ENCODE data around the gene EPB41. TPM values are rescaled to one million over a fixed set of nuclear protein-coding genes. Genes with fewer than 3 reads are reported as not detected.
"Not testable (repeated sequence)": the region's sequence is repeated elsewhere in the genome, so short reads cannot be mapped to it uniquely, and the experiment has no call there.

The EPB41 gene
- total and polyA plus RNA-seq, 5 experiments from 2014 or later: 84.1 to 328 (median 99.9) TPM

DNA sequence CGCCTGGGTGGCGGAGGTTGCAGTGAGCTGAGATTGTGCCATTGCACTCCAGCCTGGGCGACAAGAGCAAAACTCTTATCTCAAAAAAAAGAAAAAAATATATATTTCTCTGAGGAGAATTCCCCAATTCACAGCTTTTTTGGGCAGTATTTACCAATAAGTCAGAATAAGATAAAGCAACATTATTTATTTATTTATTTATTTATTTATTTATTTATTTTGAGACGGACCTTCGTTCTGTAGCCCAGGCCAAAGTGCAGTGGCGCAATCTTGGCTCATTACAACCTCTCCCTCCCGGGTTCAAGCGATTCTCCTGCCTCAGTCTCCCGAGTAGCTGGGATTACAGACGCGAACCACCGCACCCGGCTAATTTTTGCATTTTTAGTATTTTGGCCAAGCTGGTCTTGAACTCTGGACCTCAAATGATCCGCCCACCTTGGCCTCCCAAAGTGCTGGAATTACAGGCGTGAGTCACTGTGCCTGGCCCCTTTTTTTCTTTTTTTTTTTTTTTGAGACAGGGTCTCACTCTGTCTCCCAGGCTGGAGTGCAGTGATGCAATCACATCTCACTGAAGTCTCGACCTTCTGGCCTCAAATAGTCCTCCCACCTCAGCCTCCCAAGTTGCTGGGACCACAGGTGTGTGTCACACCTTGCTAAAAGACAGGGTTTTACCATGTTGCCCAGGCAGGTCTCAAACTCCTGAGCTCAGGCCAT is 165.7 kb downstream of the EPB41 start:
- not testable (repeated sequence) for ATAC-seq

DNA sequence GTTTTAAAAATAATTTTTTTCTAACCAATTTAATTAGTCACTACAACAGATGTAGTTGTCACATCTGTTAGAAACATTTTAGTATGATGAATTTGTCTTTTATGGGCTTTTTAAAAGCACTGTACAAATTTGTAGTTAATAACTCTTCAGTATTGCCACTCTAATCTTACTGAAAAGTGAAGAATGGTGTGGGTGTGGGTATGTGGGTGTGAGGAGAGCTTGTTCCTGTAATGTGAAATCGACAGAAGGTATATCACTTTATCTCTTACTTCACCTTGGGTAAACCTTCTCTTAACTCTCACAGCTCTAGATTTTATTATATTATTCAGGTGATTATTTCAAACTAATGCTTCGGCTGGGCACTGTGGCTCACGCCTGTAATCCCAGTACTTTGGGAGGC is 166.8 kb downstream of the EPB41 start:
- H3K9me3 Mint-ChIP-seq: no peaks in the 10 kb centered on the region
- H3K36me3 Mint-ChIP-seq: peaks cover 0 to 83% (median 5%) of the 10 kb centered on the region in 3 donors
- POLR2A ChIA-PET: interaction anchor here (0.6 kb wide), 1 partner anchor 8 kb away, joined by 3 read pairs; no protein-coding TSS in a partner anchor
- peak overlapping the region in 1 of 10 donors; percentile 32 for H3K27ac Mint-ChIP-seq
- H3K4me3 Mint-ChIP-seq: no peak overlapping the region
- no peaks in the 10 kb centered on the region for H3K27me3 Mint-ChIP-seq
- no peak for DNase-seq
- H3K4me1 Mint-ChIP-seq: no peaks in the 10 kb centered on the region
- ATAC-seq: no peak

More for the DNA sequence above, 165.7 kb downstream of the EPB41 start:
- not testable (repeated sequence) for H3K4me3 Mint-ChIP-seq, H3K27me3 Mint-ChIP-seq, H3K9me3 Mint-ChIP-seq, H3K4me1 Mint-ChIP-seq, DNase-seq
- Mint-ChIP-seq H3K27ac (peak overlapping the region in 1 of 10 donors; percentile 11), H3K36me3 (peaks cover 0 to 78% (median 10%) of the 10 kb centered on the region in 3 donors)
- POLR2A ChIA-PET: interaction anchor here (0.7 kb wide), 1 partner anchor 1970 kb away, joined by 3 read pairs; no protein-coding TSS in a partner anchor

DNA sequence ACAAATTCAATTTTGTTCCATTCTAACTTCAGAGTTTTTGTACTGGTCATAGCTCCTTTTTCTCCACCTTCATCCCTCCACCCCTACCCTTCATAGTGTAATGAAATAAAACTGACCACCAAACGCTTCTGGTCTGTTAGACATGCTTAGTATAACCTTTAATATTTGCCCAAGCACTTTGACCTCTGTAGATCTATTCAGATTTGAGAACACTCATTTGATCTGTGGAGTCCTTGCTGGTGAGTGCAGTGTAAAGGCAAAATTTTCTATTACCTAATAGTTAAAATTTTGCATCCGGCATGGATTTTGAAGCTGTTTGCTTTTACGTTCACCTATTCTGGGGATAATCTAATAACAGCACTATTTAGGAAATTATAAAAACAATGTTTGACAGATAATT is 168.2 kb downstream of the EPB41 start:
- no peaks in the 10 kb centered on the region for H3K9me3 Mint-ChIP-seq
- H3K27me3 Mint-ChIP-seq: no peaks in the 10 kb centered on the region
- H3K27ac Mint-ChIP-seq: no peak overlapping the region
- H3K4me3 Mint-ChIP-seq: no peak overlapping the region
- POLR2A ChIA-PET: no interaction called here
- DNase-seq (no peak), ATAC-seq (no peak)
- H3K36me3 Mint-ChIP-seq: peaks cover 0 to 82% (median 0%) of the 10 kb centered on the region in 3 donors
- H3K4me1 Mint-ChIP-seq: no peaks in the 10 kb centered on the region

- Mint-ChIP-seq H3K9me3 (no peaks in the 10 kb centered on the region), H3K4me3 (no peak overlapping the region), H3K4me1 (no peaks in the 10 kb centered on the region), H3K27me3 (no peaks in the 10 kb centered on the region), H3K27ac (peak overlapping the region in 1 of 10 donors; percentile 15), H3K36me3 (peaks cover 0 to 82% (median 0%) of the 10 kb centered on the region in 3 donors)
- DNase-seq: no peak
- POLR2A ChIA-PET: no interaction called here
- no peak for ATAC-seq
Observed at GRCh38 chr1:29083317-29084195, 169.2 kb downstream of the EPB41 start.

DNA sequence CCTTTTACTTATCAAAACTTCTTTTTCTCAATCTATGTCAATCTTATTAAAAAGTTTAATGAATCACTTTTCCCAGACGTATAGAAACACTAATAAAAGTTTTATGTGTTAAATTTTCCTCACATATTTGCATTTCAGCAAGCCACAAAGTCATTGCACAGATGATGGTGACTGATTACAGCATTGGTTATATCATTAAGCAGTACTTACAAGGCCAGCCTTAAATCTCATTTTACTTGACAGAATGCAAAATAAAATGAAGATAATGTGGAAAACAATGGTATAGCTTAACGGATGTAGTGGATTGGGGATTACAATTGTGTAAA is 169.8 kb downstream of the EPB41 start:
- Mint-ChIP-seq H3K36me3 (peaks cover 0 to 78% (median 0%) of the 10 kb centered on the region in 3 donors), H3K4me1 (no peaks in the 10 kb centered on the region), H3K9me3 (no peaks in the 10 kb centered on the region), H3K27me3 (no peaks in the 10 kb centered on the region), H3K27ac (peak overlapping the region in 1 of 10 donors; percentile 43), H3K4me3 (no peak overlapping the region)
- DNase-seq: no peak
- POLR2A ChIA-PET: no interaction called here
- no peak for ATAC-seq

- H3K36me3 Mint-ChIP-seq: peaks cover 12 to 85% (median 40%) of the 10 kb centered on the region in 3 donors
- peaks cover 0 to 2% (median 0%) of the 10 kb centered on the region in 9 donors for H3K9me3 Mint-ChIP-seq
- peak overlapping the region in 2 of 10 donors; percentile 14 to 24 for H3K27ac Mint-ChIP-seq
- ATAC-seq: no peak
- no peak for DNase-seq
- no peak overlapping the region for H3K4me3 Mint-ChIP-seq
- H3K27me3 Mint-ChIP-seq: no peaks in the 10 kb centered on the region
- peaks cover 0 to 12% (median 5%) of the 10 kb centered on the region in 4 donors for H3K4me1 Mint-ChIP-seq
- POLR2A ChIA-PET: no interaction called here
Observed at GRCh38 chr1:29090937-29091618, 176.7 kb downstream of the EPB41 start.

- H3K27ac Mint-ChIP-seq, H3K27me3 Mint-ChIP-seq, H3K9me3 Mint-ChIP-seq, ATAC-seq, DNase-seq, POLR2A ChIA-PET: not testable (repeated sequence)
- peaks cover 0 to 14% (median 7%) of the 10 kb centered on the region in 4 donors for H3K4me1 Mint-ChIP-seq
- peaks cover 12 to 87% (median 48%) of the 10 kb centered on the region in 3 donors for H3K36me3 Mint-ChIP-seq
- peak overlapping the region in 1 of 10 donors; percentile 12 for H3K4me3 Mint-ChIP-seq
Observed at GRCh38 chr1:29092704-29093103, 178.3 kb downstream of the EPB41 start.

- H3K9me3 Mint-ChIP-seq: peaks cover 0 to 2% (median 0%) of the 10 kb centered on the region in 9 donors
- no peak overlapping the region for H3K4me3 Mint-ChIP-seq
- no peak for DNase-seq
- peak overlapping the region in 1 of 10 donors; percentile 34 for H3K27ac Mint-ChIP-seq
- peaks cover 0 to 13% (median 7%) of the 10 kb centered on the region in 4 donors for H3K4me1 Mint-ChIP-seq
- ATAC-seq: no peak
- H3K27me3 Mint-ChIP-seq: no peaks in the 10 kb centered on the region
- peaks cover 12 to 91% (median 56%) of the 10 kb centered on the region in 3 donors for H3K36me3 Mint-ChIP-seq
- POLR2A ChIA-PET: no interaction called here
Observed at GRCh38 chr1:29094433-29094832, 180.1 kb downstream of the EPB41 start.

GRCh38 chr1:29094954-29095353 is 180.6 kb downstream of the EPB41 start:
- Mint-ChIP-seq H3K36me3 (peaks cover 13 to 91% (median 56%) of the 10 kb centered on the region in 3 donors), H3K4me1 (peaks cover 0 to 13% (median 6%) of the 10 kb centered on the region in 4 donors), H3K27me3 (no peaks in the 10 kb centered on the region), H3K4me3 (no peak overlapping the region), H3K27ac (peak overlapping the region in 1 of 10 donors; percentile 31), H3K9me3 (peaks cover 0 to 2% (median 0%) of the 10 kb centered on the region in 9 donors)
- ATAC-seq (no peak), DNase-seq (no peak)
- POLR2A ChIA-PET: no interaction called here

- no peaks in the 10 kb centered on the region for H3K27me3 Mint-ChIP-seq
- no peak overlapping the region for H3K4me3 Mint-ChIP-seq
- peak overlapping the region in 4 of 10 donors; percentile 7 to 76 (median 35) for H3K27ac Mint-ChIP-seq
- peaks cover 0 to 7% (median 4%) of the 10 kb centered on the region in 4 donors for H3K4me1 Mint-ChIP-seq
- ATAC-seq (no peak), DNase-seq (no peak)
- peaks cover 13 to 88% (median 53%) of the 10 kb centered on the region in 3 donors for H3K36me3 Mint-ChIP-seq
- POLR2A ChIA-PET: interaction anchor here (0.6 to 1.2 kb wide), 2 partner anchors 12 to 215 kb away, joined by 3 to 4 read pairs; no protein-coding TSS in a partner anchor
- H3K9me3 Mint-ChIP-seq: peaks cover 0 to 2% (median 0%) of the 10 kb centered on the region in 9 donors
Observed at GRCh38 chr1:29096231-29096886, 182.0 kb downstream of the EPB41 start.

DNA sequence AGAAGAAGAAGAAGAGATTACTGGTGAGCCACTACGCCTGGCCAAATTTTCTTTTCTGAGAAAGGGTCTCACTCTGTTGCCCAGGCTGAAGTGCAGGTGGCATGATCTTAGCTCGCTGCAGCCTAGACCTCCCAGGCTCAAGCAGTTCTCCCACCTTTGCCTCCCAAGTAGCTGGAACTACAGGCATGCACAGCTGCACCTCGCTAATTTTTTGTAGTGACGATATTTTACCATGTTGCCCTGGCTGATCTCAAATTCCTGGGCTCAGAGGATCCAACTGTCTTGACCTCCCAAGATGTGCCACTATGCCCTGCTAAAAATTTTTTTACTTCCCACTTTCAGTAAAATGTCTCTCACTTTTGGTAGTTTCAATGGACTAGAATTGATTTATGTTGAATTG is 184.9 kb downstream of the EPB41 start:
- H3K36me3 Mint-ChIP-seq: peaks cover 6 to 83% (median 37%) of the 10 kb centered on the region in 3 donors
- no peaks in the 10 kb centered on the region for H3K27me3 Mint-ChIP-seq
- DNase-seq (no peak), ATAC-seq (no peak)
- H3K4me1 Mint-ChIP-seq: peaks cover 0 to 7% (median 3%) of the 10 kb centered on the region in 4 donors
- peak overlapping the region in 2 of 10 donors; percentile 15 to 20 for H3K27ac Mint-ChIP-seq
- H3K4me3 Mint-ChIP-seq: no peak overlapping the region
- POLR2A ChIA-PET: no interaction called here
- H3K9me3 Mint-ChIP-seq: no peaks in the 10 kb centered on the region

- Mint-ChIP-seq H3K4me1 (peaks cover 0 to 7% (median 2%) of the 10 kb centered on the region in 4 donors), H3K27ac (no peak overlapping the region), H3K9me3 (no peaks in the 10 kb centered on the region), H3K36me3 (peaks cover 6 to 80% (median 32%) of the 10 kb centered on the region in 3 donors), H3K4me3 (no peak overlapping the region), H3K27me3 (no peaks in the 10 kb centered on the region)
- no peak for ATAC-seq
- DNase-seq: no peak
- POLR2A ChIA-PET: interaction anchor here (1.0 to 1.1 kb wide), 2 partner anchors 22 to 81 kb away, joined by 3 read pairs; partner anchors contain the start of gene SRSF4
Observed at GRCh38 chr1:29100487-29100886, 186.1 kb downstream of the EPB41 start.

Data from naive thymus-derived CD8-positive, alpha-beta T cell (primary cell).